G401.6 (cell line): ENCODE data around the gene RBM47.
A peak's percentile ranks its signal among the peaks of the same experiment; 100 is the strongest.
"Not testable (repeated sequence)": the region's sequence is repeated elsewhere in the genome, so short reads cannot be mapped to it uniquely, and the experiment has no call there.

ENCODE experiments used
- FAIRE-seq: peaks from 2 replicates; lab custom pipeline; 2012; peaks lifted over from hg19 to GRCh38; lab: Jason Lieb, UNC

RBM47 gene

GRCh38 chr4:40562208-40562607 is 67.5 kb downstream of the RBM47 start:
- FAIRE-seq: no peak

GRCh38 chr4:40561543-40562177 is 68.0 kb downstream of the RBM47 start:
- not testable (repeated sequence) for FAIRE-seq

GRCh38 chr4:40559585-40560465 is 69.8 kb downstream of the RBM47 start:
- FAIRE-seq: no peak

GRCh38 chr4:40557736-40558135 is 71.9 kb downstream of the RBM47 start:
- FAIRE-seq: no peak

- no peak for FAIRE-seq
Observed at GRCh38 chr4:40555176-40555900, 74.3 kb downstream of the RBM47 start.

- not testable (repeated sequence) for FAIRE-seq
Observed at GRCh38 chr4:40554641-40555040, 75.0 kb downstream of the RBM47 start.

- FAIRE-seq: no peak
Observed at GRCh38 chr4:40553995-40554394, 75.7 kb downstream of the RBM47 start.

- no peak for FAIRE-seq
Observed at GRCh38 chr4:40552536-40552935, 77.1 kb downstream of the RBM47 start.

GRCh38 chr4:40551568-40552136 is 78.0 kb downstream of the RBM47 start:
- FAIRE-seq: not testable (repeated sequence)

GRCh38 chr4:40550948-40551462 is 78.7 kb downstream of the RBM47 start:
- FAIRE-seq: peak; percentile 90

- no peak for FAIRE-seq
Observed at GRCh38 chr4:40550196-40550595, 79.5 kb downstream of the RBM47 start.

- FAIRE-seq: no peak
Observed at GRCh38 chr4:40548256-40548655, 81.4 kb downstream of the RBM47 start.

GRCh38 chr4:40547789-40548132 is 81.9 kb downstream of the RBM47 start:
- no peak for FAIRE-seq

- no peak for FAIRE-seq
Observed at GRCh38 chr4:40546969-40547788, 82.5 kb downstream of the RBM47 start.

GRCh38 chr4:40546506-40546905 is 83.2 kb downstream of the RBM47 start:
- FAIRE-seq: no peak

- FAIRE-seq: not testable (repeated sequence)
Observed at GRCh38 chr4:40545487-40545886, 84.2 kb downstream of the RBM47 start.

GRCh38 chr4:40544221-40544620 is 85.4 kb downstream of the RBM47 start:
- no peak for FAIRE-seq

GRCh38 chr4:40540800-40541199 is 88.9 kb downstream of the RBM47 start:
- FAIRE-seq: no peak

GRCh38 chr4:40536032-40536431 is 93.6 kb downstream of the RBM47 start:
- no peak for FAIRE-seq

GRCh38 chr4:40531636-40532023 is 98.0 kb downstream of the RBM47 start:
- no peak for FAIRE-seq

- FAIRE-seq: no peak
Observed at GRCh38 chr4:40530961-40531635, 98.6 kb downstream of the RBM47 start.
